GM19328 (cell line): ENCODE results near the gene ANKS1B.

Source experiments
- ATAC-seq: cut with Tn5 transposase; IDR thresholded peaks from one replicate; pipeline ENCODE4 v1.9.1; 2021; ENCODE audit warnings: mild to moderate bottlenecking, moderate library complexity; ENCODE audit not compliant: unreplicated experiment

Gene ANKS1B

GRCh38 chr12:99486277-99486676 is 498.5 kb downstream of the ANKS1B start:
- ATAC-seq: no peak

GRCh38 chr12:99479149-99479548 is 505.6 kb downstream of the ANKS1B start:
- no peak for ATAC-seq

- ATAC-seq: no peak
These were observed 507.8 kb downstream of the ANKS1B start for GRCh38 chr12:99476956-99477355.

GRCh38 chr12:99455350-99456035 is 529.2 kb downstream of the ANKS1B start:
- ATAC-seq: peak; percentile 25

GRCh38 chr12:99454539-99455172 is 530.1 kb downstream of the ANKS1B start:
- peak; percentile 28 for ATAC-seq

GRCh38 chr12:99453836-99454538 is 530.7 kb downstream of the ANKS1B start:
- ATAC-seq: peak; percentile 55

GRCh38 chr12:99450036-99450630 is 534.6 kb downstream of the ANKS1B start:
- ATAC-seq: no peak

GRCh38 chr12:99444859-99445316 is 539.8 kb downstream of the ANKS1B start:
- ATAC-seq: no peak

GRCh38 chr12:99442758-99443157 is 542.0 kb downstream of the ANKS1B start:
- no peak for ATAC-seq

- no peak for ATAC-seq
These were observed 545.3 kb downstream of the ANKS1B start for GRCh38 chr12:99439399-99439798.

- peak; percentile 94 for ATAC-seq
These were observed 548.2 kb downstream of the ANKS1B start for GRCh38 chr12:99436584-99436983.

GRCh38 chr12:99435095-99435791 is 549.5 kb downstream of the ANKS1B start:
- ATAC-seq: no peak

GRCh38 chr12:99433155-99433554 is 551.6 kb downstream of the ANKS1B start:
- ATAC-seq: no peak

GRCh38 chr12:99431203-99431602 is 553.5 kb downstream of the ANKS1B start:
- no peak for ATAC-seq

GRCh38 chr12:99427104-99427503 is 557.6 kb downstream of the ANKS1B start:
- ATAC-seq: peak; percentile 70

- ATAC-seq: no peak
These were observed 566.4 kb downstream of the ANKS1B start for GRCh38 chr12:99418379-99418778.

GRCh38 chr12:99413751-99414150 is 571.0 kb downstream of the ANKS1B start:
- ATAC-seq: no peak

- ATAC-seq: no peak
These were observed 591.0 kb downstream of the ANKS1B start for GRCh38 chr12:99393763-99394162.

GRCh38 chr12:99392091-99392850 is 592.5 kb downstream of the ANKS1B start:
- no peak for ATAC-seq

- ATAC-seq: no peak
These were observed 594.0 kb downstream of the ANKS1B start for GRCh38 chr12:99390707-99391106.
